ENCODE data around the gene FLT3LG. TPM values are rescaled to one million over a fixed set of nuclear protein-coding genes. Genes with fewer than 3 reads are reported as not detected.

The FLT3LG gene
- total RNA-seq, 4 donors from 2014 or later: 2.8 to 7.3 (median 6.3) TPM

DNA sequence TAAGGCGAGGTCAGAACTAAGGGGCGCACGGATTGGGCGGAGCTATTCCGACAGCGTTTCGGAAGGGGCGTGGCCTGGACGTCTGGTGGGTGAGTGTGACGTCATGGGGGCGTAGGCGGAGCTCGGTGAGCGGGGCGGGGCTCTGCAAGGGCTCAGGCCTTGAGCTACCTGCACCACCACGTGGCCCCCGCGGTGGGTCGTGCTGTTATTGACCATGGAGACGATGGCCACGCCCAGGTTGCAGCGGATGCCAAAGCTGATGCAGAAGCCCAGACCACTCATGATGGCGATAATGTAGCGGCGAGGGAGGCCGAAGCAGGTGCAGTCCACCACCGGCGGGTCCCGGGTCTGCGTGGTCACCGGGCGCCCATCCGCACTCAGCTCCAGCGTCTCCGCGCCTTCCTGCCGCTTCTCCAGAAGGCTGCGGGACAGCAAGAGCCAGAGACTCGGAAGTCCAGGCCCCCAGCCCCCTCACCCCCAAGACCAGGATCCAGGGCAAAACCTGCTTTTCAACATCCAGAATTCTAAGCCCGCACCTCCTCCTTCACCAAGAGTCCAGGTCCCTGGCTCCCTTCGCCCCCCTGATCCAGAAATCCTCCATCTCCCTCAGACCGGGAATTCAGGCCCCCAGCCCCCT, 37.5 kb upstream of the FLT3LG start:
- intact Hi-C loops (cut with DNase I): no loop called here
- Histone ChIP-seq H3K27ac (no peak overlapping the region), H3K4me1 (no peaks in the 10 kb centered on the region), H3K4me3 (replicated peaks in 1 of 3) (no peak overlapping the region), H3K27me3 (peaks cover 19% of the 10 kb centered on the region), H3K9me3 (no peaks in the 10 kb centered on the region), H3K36me3 (no peaks in the 10 kb centered on the region)
- WGBS, 2 donors: 15 to 21% methylated on average over 24 to 34 of the region's 42 CpGs
- TF ChIP-seq POLR2A (IDR thresholded peaks at IDR 0.05): no peak
- TF ChIP-seq CTCF (IDR thresholded peaks at IDR 0.05): no peak
- DNase-seq: no peak

- Histone ChIP-seq H3K9me3 (no peaks in the 10 kb centered on the region), H3K4me1 (peaks cover 0 to 2% of the 10 kb centered on the region in 2 donors), H3K36me3 (no peaks in the 10 kb centered on the region), H3K27me3 (peaks cover 24% of the 10 kb centered on the region), H3K4me3 (replicated peaks in 1 of 3) (no peak overlapping the region), H3K27ac (no peak overlapping the region)
- 16 to 31% methylated on average over 7 to 8 of the region's 8 CpGs for WGBS, 2 donors
- intact Hi-C loops (cut with DNase I): no loop called here
- no peak for DNase-seq
- TF ChIP-seq POLR2A (IDR thresholded peaks at IDR 0.05) (no peak), CTCF (IDR thresholded peaks at IDR 0.05) (no peak)
Observed at GRCh38 chr19:49437231-49437630, 36.8 kb upstream of the FLT3LG start.

- Histone ChIP-seq H3K4me1 (peaks cover 0 to 7% of the 10 kb centered on the region in 2 donors), H3K27ac (no peak overlapping the region), H3K27me3 (peaks cover 16% of the 10 kb centered on the region), H3K36me3 (no peaks in the 10 kb centered on the region), H3K9me3 (no peaks in the 10 kb centered on the region), H3K4me3 (replicated peaks in 1 of 3) (no peak overlapping the region)
- no peak for DNase-seq
- WGBS, 2 donors: 18 to 39% methylated on average over 6 of the region's 6 CpGs
- intact Hi-C loops (cut with DNase I): no loop called here
- no peak for TF ChIP-seq POLR2A (IDR thresholded peaks at IDR 0.05)
- TF ChIP-seq CTCF (IDR thresholded peaks at IDR 0.05): no peak
Observed at GRCh38 chr19:49438261-49438660, 35.8 kb upstream of the FLT3LG start.

DNA sequence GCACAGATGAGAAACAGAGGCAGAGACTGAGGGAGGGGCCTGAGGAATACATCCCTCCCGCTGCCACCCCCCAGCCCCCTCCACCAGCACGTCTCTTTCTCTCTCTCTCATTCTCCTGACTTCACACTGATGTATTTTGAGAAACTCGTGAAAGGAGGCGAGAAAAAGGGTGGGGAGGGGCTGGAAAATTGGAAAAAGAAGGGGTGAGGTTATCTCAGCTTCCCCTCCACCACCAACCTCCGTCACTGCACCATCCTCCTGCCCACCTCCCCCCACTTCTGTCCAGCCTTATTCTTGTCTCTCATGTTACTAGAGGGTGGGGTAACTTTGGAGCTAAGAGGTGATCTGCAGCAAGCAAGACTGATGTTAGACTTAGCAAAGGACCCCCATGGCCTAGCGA, 34.2 kb upstream of the FLT3LG start:
- WGBS, 2 donors: 47 to 53% methylated on average over 6 of the region's 6 CpGs
- no peak for TF ChIP-seq POLR2A (IDR thresholded peaks at IDR 0.05)
- TF ChIP-seq CTCF (IDR thresholded peaks at IDR 0.05): no peak
- Histone ChIP-seq H3K27me3 (peaks cover 9% of the 10 kb centered on the region), H3K4me3 (replicated peaks in 1 of 3) (no peak overlapping the region), H3K27ac (no peak overlapping the region), H3K36me3 (no peaks in the 10 kb centered on the region), H3K9me3 (no peaks in the 10 kb centered on the region), H3K4me1 (peaks cover 0 to 7% of the 10 kb centered on the region in 2 donors)
- intact Hi-C loops (cut with DNase I): no loop called here
- no peak for DNase-seq

GRCh38 chr19:49440439-49441209, 33.4 kb upstream of the FLT3LG start:
- H3K9me3 ChIP-seq: no peaks in the 10 kb centered on the region
- peaks cover 9% of the 10 kb centered on the region for H3K27me3 ChIP-seq
- WGBS, 2 donors: 24 to 29% methylated on average over 19 of the region's 19 CpGs
- no peak overlapping the region for H3K27ac ChIP-seq
- TF ChIP-seq POLR2A (IDR thresholded peaks at IDR 0.05) (no peak), CTCF (IDR thresholded peaks at IDR 0.05) (no peak)
- peaks cover 0 to 7% of the 10 kb centered on the region in 2 donors for H3K4me1 ChIP-seq
- H3K4me3 ChIP-seq (replicated peaks in 1 of 3): no peak overlapping the region
- DNase-seq: no peak
- intact Hi-C loops (cut with DNase I): no loop called here
- no peaks in the 10 kb centered on the region for H3K36me3 ChIP-seq
